Lower lobe of right lung (tissue), 2 donors: ENCODE measurements around the gene ESR1. TPM values are rescaled to one million over a fixed set of nuclear protein-coding genes. Genes with fewer than 3 reads are reported as not detected.
A peak's percentile ranks its signal among the peaks of the same experiment; 100 is the strongest.

Experiments used
- ATAC-seq, 2 donors: fragments of 200-7000 bp; cut with Tn5 transposase; one replicate each; pipeline ENCODE4 v1.9.1; 2020 to 2022; ENCODE audit warnings: mild to moderate bottlenecking in 2 of 2, moderate library complexity in 2 of 2
- DNase-seq: peaks from one replicate; pipeline ENCODE4 v3.0.0-alpha.2; 2020
- H3K27ac ChIP-seq: fragments of 200-600 bp; one replicate; pipeline ENCODE4 v1.8.0; 2022
- H3K27me3 ChIP-seq: fragments of 200-600 bp; one replicate; pipeline ENCODE4 v1.8.0; 2022; ENCODE audit warnings: low read depth
- H3K36me3 ChIP-seq: fragments of 200-600 bp; one replicate; pipeline ENCODE4 v1.8.0; 2022; ENCODE audit warnings: mild to moderate bottlenecking
- H3K4me1 ChIP-seq: fragments of 200-600 bp; one replicate; pipeline ENCODE4 v1.8.0; 2022
- H3K4me3 ChIP-seq: fragments of 200-600 bp; one replicate; pipeline ENCODE4 v1.8.0; 2022; ENCODE audit warnings: mild to moderate bottlenecking
- H3K9me3 ChIP-seq: fragments of 200-600 bp; one replicate; pipeline ENCODE4 v1.8.0; 2022
- intact Hi-C: fragments of 100-400 bp; cut with DNase I; formaldehyde crosslinking; loops from one replicate; pipeline ENCODE4 v1.11.0; 2022
- total RNA-seq: library from RNA; stranded (reverse); fragmentation: NEBNext Ultra II Directional; extraction: Animal tissue kit (Norgen Biotek cat#: 25700); gene quantifications from one replicate; pipeline ENCODE4 v1.2.1, GENCODE V29; 2021
- TF ChIP-seq, protein P1 (sequence below): fragments of 200-600 bp; IDR thresholded peaks from one replicate; pipeline ENCODE4 v1.8.0; 2022; ENCODE audit warnings: antibody characterized with exemption, mild to moderate bottlenecking
- donor health status: DM: no; HTN: yes; CAD: no; lungs with severe emphysema.

The ESR1 gene
- total RNA-seq, 1 donor from 2014 or later = 3.7 TPM

DNA sequence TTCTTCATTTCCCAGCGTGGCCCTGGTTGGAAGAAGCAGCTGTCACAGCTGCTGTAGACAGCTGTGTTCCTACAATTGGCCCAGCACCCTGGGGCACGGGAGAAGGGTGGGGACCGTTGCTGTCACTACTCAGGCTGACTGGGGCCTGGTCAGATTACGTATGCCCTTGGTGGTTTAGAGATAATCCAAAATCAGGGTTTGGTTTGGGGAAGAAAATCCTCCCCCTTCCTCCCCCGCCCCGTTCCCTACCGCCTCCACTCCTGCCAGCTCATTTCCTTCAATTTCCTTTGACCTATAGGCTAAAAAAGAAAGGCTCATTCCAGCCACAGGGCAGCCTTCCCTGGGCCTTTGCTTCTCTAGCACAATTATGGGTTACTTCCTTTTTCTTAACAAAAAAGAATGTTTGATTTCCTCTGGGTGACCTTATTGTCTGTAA, 292.7 kb downstream of the ESR1 start:
- TF ChIP-seq, protein P1, sequence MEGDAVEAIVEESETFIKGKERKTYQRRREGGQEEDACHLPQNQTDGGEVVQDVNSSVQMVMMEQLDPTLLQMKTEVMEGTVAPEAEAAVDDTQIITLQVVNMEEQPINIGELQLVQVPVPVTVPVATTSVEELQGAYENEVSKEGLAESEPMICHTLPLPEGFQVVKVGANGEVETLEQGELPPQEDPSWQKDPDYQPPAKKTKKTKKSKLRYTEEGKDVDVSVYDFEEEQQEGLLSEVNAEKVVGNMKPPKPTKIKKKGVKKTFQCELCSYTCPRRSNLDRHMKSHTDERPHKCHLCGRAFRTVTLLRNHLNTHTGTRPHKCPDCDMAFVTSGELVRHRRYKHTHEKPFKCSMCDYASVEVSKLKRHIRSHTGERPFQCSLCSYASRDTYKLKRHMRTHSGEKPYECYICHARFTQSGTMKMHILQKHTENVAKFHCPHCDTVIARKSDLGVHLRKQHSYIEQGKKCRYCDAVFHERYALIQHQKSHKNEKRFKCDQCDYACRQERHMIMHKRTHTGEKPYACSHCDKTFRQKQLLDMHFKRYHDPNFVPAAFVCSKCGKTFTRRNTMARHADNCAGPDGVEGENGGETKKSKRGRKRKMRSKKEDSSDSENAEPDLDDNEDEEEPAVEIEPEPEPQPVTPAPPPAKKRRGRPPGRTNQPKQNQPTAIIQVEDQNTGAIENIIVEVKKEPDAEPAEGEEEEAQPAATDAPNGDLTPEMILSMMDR = no peak
- H3K4me3 ChIP-seq = no peak overlapping the region

DNA sequence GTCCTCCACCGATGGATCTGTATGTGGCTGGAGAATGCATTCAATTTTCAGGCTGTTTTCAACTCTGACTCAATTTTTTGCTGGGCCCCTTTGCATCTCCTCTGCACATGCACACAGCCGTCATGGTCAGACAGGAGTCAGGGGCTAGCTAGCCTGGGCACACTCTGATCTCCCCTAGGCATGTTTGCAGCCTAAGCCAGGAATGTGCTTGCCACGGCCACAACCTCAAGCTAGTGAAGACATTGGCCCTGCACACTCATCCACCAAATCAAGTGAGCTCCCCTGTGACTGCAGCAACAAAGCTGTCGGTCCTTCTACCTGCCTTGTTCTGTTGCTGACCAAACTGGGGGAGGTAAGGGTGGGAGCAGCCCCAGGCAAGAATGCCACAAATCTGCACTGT, 300.5 kb downstream of the ESR1 start:
- H3K27ac ChIP-seq = no peak overlapping the region
- TF ChIP-seq, protein P1 = no peak
- DNase-seq = no peak

More for the DNA sequence above, 292.7 kb downstream of the ESR1 start:
- intact Hi-C loops = no loop called here
- Histone ChIP-seq H3K27me3 (no peaks in the 10 kb centered on the region), H3K4me1 (peaks cover 13% of the 10 kb centered on the region), H3K36me3 (no peaks in the 10 kb centered on the region), H3K27ac (peak overlapping the region; percentile 25), H3K9me3 (no peaks in the 10 kb centered on the region)
- peak; percentile 81 to 86 for ATAC-seq
- DNase-seq = peak; percentile 76

DNA sequence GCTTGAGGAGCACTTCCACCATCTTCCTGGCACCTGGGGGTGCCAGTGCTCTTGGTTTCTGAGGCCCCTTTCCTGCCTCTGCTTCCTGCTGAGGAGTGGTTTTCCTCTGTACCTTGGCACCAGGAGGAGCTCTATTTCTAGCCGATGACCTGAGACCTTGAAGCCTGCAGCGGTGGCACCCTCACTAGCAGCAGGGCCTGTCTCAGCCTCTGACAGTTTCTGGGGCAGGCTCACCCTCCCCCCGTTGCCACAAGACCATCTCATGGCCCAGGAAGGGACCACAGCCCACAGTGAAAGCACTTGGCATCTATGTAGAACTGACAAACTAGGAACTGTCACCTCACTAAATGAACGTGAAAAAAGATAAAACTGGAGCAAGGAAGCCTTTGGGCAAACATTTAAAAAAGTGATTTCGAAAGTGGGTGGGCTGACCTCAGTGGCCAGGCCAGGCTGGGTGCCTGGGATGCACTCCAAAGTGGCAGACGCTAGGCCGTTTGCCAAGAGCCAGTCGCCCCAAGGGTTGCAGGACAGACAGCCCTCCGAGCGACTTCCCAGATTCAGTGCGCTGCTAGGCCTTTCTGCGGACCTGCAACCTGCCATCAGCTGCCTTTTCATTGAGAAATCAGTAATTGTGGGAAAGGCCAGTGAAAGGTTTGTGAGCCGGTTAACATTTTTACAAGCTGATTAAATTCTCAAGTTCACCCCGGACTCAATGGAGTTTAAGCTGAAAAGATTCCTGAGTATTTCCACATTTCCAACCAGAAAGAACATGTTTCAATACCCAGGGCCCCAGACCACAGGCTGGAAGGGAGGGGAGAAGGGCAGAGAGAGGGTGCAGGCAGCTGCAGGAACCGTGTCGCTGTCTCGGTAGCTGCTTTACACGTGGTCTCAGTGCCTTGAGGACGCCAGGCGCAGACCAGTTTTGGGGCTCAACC, 303.7 kb downstream of the ESR1 start:
- Histone ChIP-seq H3K4me1 (peaks cover 23% of the 10 kb centered on the region), H3K27me3 (no peaks in the 10 kb centered on the region), H3K4me3 (no peak overlapping the region), H3K9me3 (no peaks in the 10 kb centered on the region), H3K36me3 (no peaks in the 10 kb centered on the region), H3K27ac (peak overlapping the region; percentile 8)
- ATAC-seq (peak; percentile 60 to 62), DNase-seq (no peak)
- intact Hi-C loops = no loop called here
- TF ChIP-seq, protein P1 = no peak

More for the DNA sequence above, 300.5 kb downstream of the ESR1 start:
- ATAC-seq = no peak
- no peaks in the 10 kb centered on the region for H3K27me3 ChIP-seq
- no peak overlapping the region for H3K4me3 ChIP-seq
- H3K9me3 ChIP-seq = no peaks in the 10 kb centered on the region
- peaks cover 22% of the 10 kb centered on the region for H3K4me1 ChIP-seq
- intact Hi-C loops = no loop called here
- H3K36me3 ChIP-seq = no peaks in the 10 kb centered on the region

DNA sequence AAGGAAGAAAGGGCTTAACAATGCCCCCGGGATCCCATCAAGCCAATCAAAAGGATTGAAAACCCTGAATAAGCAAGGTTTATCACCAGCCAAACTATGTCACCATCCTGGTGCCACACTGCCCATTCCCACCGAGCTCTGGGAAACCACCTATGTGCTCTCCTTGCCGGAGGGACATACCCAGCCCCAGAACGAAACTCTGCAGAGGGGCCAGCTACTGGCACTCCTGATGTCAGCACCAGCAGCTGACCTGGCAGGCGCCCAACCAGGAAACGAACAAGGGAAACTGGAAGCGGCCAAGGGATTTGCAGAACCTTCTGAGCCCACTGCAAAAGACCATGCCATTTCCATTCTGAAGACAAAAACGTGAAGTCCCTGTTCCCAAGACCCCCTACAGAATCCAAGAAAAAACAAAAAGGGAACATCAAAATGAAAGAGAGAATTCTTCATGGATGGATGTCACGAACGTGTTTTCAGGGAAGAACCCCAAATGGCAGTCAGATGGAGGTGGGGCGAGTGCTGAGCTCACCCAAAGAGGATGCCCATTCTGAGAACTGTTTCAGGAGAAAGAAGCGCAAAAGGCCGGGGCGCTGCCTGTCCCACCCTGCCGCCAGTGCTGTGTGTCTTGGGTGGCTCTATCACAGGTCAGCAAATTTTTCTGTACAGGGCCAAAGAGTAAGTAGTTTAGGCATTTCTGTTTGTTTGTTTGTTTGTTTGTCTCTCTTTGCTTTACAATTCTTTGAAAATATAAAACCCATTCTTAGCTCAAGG, 305.2 kb downstream of the ESR1 start:
- Histone ChIP-seq H3K4me3 (no peak overlapping the region), H3K36me3 (no peaks in the 10 kb centered on the region), H3K9me3 (no peaks in the 10 kb centered on the region), H3K27ac (peak overlapping the region; percentile 26), H3K27me3 (no peaks in the 10 kb centered on the region), H3K4me1 (peaks cover 23% of the 10 kb centered on the region)
- intact Hi-C loops = no loop called here
- DNase-seq = peak; percentile 76
- peak; percentile 49 to 68 for ATAC-seq
- TF ChIP-seq, protein P1 = no peak
